Measurements from ENCODE around the gene SMCO3. TPM values are rescaled to one million over a fixed set of nuclear protein-coding genes. Genes with fewer than 3 reads are reported as not detected.

SMCO3 gene
- total and polyA plus RNA-seq, 10 of the 15 experiments (the other 5 are each of a cell fraction or from before 2014, with no cell fraction given) = 0.05 to 0.35 (median 0.10) TPM; not detected in 6

- intact Hi-C loops (cut with micrococcal nuclease; ENCODE audit: unreplicated experiment) = loop anchor here (5.0 kb wide), 3 partner anchors 36 to 421 kb away; partner anchors contain the start of gene ERP27
- no peaks in the 10 kb centered on the region for H3K27me3 ChIP-seq (replicated peaks in 1 of 2; ENCODE audit: control insufficient read depth in 2 of 2, insufficient read depth in 2 of 2, low read length in 1 of 2)
- POLR2A ChIA-PET = no interaction called here
- SMC1A ChIA-PET (ENCODE audit: uncharacterized antibody, unreplicated experiment) = interaction anchor here (0.6 to 15.6 kb wide), 16 partner anchors 35 to 150 kb away, joined by 3 to 242 read pairs (median 3); partner anchors contain the start of gene ERP27
- no peak overlapping the region for H2AFZ ChIP-seq (ENCODE audit: control insufficient read depth, low read depth, low read length)
- H3K9me3 ChIP-seq (replicated peaks; ENCODE audit: control insufficient read depth, insufficient read depth, low read length) = no peaks in the 10 kb centered on the region
- WGBS (ENCODE audit: insufficient coverage, insufficient replicate concordance, low lambda C conversion rate, missing lambda C conversion rate) = 54% methylated on average over 3 of the region's 3 CpGs
- no peaks in the 10 kb centered on the region for H4K20me1 ChIP-seq (ENCODE audit: control insufficient read depth, insufficient read depth)
- no peak for DNase-seq (ENCODE audit: low read depth, low spot score)
- RAD21 ChIA-PET (ENCODE audit: unreplicated experiment) = interaction anchor here (0.7 to 4.8 kb wide), 10 partner anchors 8 to 375 kb away, joined by 3 to 70 read pairs (median 3); partner anchors contain the start of genes ARHGDIB, ERP27 and RERG
- H3K4me2 ChIP-seq (ENCODE audit: control insufficient read depth, insufficient read depth) = no peak overlapping the region
- FAIRE-seq = no peak
- no peaks in the 10 kb centered on the region for H3K79me2 ChIP-seq (ENCODE audit: control insufficient read depth, insufficient read depth, low read length)
- no peak overlapping the region for H3K4me3 ChIP-seq
- no peak overlapping the region for H3K9ac ChIP-seq (ENCODE audit: control insufficient read depth, insufficient read depth, low read length)
- no peaks in the 10 kb centered on the region for H3K36me3 ChIP-seq (ENCODE audit: control insufficient read depth in 2 of 2, insufficient read depth in 2 of 2, low read length in 1 of 2)
- in situ Hi-C loops (cut with MboI) = loop anchor here (5.0 kb wide), 1 partner anchor 151 kb away; no protein-coding TSS in a partner anchor
- no TSS peak for BruUV-seq (replicated peaks)
- no peak for ATAC-seq
- no peaks in the 10 kb centered on the region for H3K4me1 ChIP-seq (ENCODE audit: control insufficient read depth, insufficient read depth, low read length)
- CTCF ChIA-PET = interaction anchor here (0.7 to 9.9 kb wide), 13 partner anchors 9 to 375 kb away, joined by 3 to 104 read pairs (median 6); partner anchors contain the start of gene RERG
- H3K27ac ChIP-seq (ENCODE audit: control insufficient read depth, insufficient read depth) = no peak overlapping the region
- no peak for TF ChIP-seq SMAD1 (IDR thresholded peaks at IDR 0.05; ENCODE audit: low read depth, partially characterized antibody)
- TF ChIP-seq BACH1 (IDR thresholded peaks at IDR 0.05; ENCODE audit: borderline replicate concordance) = no peak
- no peak for TF ChIP-seq NFYA (IDR thresholded peaks at IDR 0.05; ENCODE audit: borderline replicate concordance, low read depth, low read length)
- no peak for TF ChIP-seq ATF3 (IDR thresholded peaks at IDR 0.05; ENCODE audit: borderline replicate concordance, extremely low read depth, low read depth, low read length)
- no peak for TF ChIP-seq ZNF687 (IDR thresholded peaks at IDR 0.05)
- TF ChIP-seq NKRF (conservative IDR thresholded peaks at IDR 0.05) = no peak
- no peak for TF ChIP-seq CBX5 (IDR thresholded peaks at IDR 0.05; ENCODE audit: low read depth)
- TF ChIP-seq BRCA1 (IDR thresholded peaks at IDR 0.05; ENCODE audit: low read depth, low read length) = no peak
- TF ChIP-seq TCF12 (IDR thresholded peaks at IDR 0.05; ENCODE audit: low read depth, low read length) = no peak
- no peak for TF ChIP-seq STAT3 (IDR thresholded peaks at IDR 0.05; ENCODE audit: low read depth, low read length)
- TF ChIP-seq USF1 (IDR thresholded peaks at IDR 0.05; ENCODE audit: borderline replicate concordance, extremely low read length, insufficient read depth, low read depth, low read length) = no peak
- TF ChIP-seq SPI1 (IDR thresholded peaks at IDR 0.05; ENCODE audit: borderline replicate concordance, insufficient read depth, low read depth, low read length) = no peak
- no peak for TF ChIP-seq RUNX3 (IDR thresholded peaks at IDR 0.05; ENCODE audit: low read length)
- no peak for TF ChIP-seq MEF2B (IDR thresholded peaks at IDR 0.05; ENCODE audit: partially characterized antibody, poor library complexity, severe bottlenecking)
- no peak for TF ChIP-seq SIN3A (IDR thresholded peaks at IDR 0.05; ENCODE audit: low read depth, low read length)
Measured at GRCh38 chr12:14846042-14846587, 32.1 kb upstream of the SMCO3 start.
